ENCODE measurements around the gene SLC27A2.
"Not testable (repeated sequence)": the region's sequence is repeated elsewhere in the genome, so short reads cannot be mapped to it uniquely, and the experiment has no call there.

The SLC27A2 gene

DNA sequence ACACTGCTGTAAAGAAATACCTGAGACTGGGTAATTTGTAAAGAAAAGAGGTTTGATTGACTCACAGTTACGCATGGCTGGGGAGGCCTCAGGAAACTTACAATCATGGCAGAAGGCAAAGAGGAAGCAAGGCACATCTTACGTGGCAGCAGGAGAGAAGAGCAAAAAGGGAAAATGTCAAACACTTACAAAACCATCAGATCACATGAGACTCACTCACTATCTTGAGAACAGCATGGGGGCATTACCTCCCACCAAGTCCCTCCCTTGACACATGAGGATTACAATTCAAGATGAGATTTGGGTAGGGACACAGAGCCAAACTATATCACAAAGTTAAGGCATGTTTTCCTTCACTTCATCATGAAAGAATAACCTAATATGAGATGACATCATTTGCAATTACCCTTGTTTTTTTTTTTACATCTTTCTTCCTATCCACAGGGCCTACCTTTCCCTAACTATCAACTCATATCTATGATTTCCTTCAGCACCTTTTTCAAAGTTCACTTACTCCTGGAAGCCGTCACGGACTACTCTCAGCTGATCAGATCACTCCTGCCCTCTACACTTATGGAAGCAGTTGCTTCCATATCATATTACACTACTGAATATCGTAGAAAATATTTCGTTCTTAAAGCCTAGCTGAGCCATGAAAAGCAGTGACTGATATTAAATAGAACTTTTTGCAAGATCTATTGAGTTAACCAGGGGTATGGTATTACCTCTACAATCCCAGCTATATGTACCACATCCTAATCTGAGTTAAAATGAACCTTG, 37.5 kb upstream of the SLC27A2 start:
- FAIRE-seq (no peak), DNase-seq (ENCODE audit: insufficient read length) (no peak)
- TF ChIP-seq POLR2A (IDR thresholded peaks at IDR 0.05; ENCODE audit: low read depth, low read length) = no peak
- no peak for TF ChIP-seq TAF1 (IDR thresholded peaks at IDR 0.05; ENCODE audit: borderline replicate concordance, low read depth, low read length)
- TF ChIP-seq POLR2AphosphoS5 (IDR thresholded peaks at IDR 0.05; ENCODE audit: low read depth, low read length) = no peak

DNA sequence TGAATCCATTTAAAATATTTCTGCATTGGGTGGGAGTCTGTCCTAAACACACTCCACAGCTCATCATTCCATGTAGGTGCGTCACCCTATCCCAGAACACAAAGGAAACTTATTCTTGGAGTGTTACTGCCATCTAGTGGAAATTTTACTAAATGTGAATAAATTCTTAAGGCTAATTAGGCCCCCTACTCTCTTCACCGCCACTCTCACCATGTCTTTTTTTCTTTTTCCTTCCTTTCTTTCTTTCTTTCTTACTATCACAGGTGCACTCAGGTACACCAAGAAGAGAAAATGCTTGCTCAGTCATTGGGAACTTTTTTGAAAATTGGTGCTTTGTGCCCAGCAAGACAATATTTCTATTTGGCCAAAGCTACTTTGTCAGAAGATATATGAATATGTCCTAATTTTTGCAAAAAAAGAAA, 36.5 kb upstream of the SLC27A2 start:
- DNase-seq (ENCODE audit: insufficient read length) (no peak), FAIRE-seq (no peak)
- TF ChIP-seq POLR2A (IDR thresholded peaks at IDR 0.05; ENCODE audit: low read depth, low read length) = no peak
- TF ChIP-seq TAF1 (IDR thresholded peaks at IDR 0.05; ENCODE audit: borderline replicate concordance, low read depth, low read length) = no peak
- no peak for TF ChIP-seq POLR2AphosphoS5 (IDR thresholded peaks at IDR 0.05; ENCODE audit: low read depth, low read length)

DNA sequence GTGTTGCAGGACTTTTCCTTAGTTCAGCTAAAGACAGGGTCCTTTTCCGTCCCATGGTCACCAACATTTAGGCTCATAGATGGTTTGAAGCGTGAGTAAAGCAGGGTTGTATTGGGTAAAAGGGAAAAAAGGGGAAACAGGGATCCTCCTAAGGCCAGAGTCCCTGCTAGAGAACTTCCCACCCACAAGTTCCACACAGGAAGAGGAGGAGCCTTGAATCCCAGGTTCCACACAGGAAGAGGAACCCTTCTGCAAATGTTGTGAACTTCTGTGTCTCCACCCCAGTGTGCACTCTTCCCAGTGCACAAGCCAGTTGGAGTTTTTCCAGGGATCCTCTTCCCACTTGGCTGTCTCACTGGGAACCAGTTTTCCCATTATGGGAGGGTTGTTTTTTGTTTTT, 35.4 kb upstream of the SLC27A2 start:
- no peak for DNase-seq (ENCODE audit: insufficient read length)
- TF ChIP-seq POLR2AphosphoS5 (IDR thresholded peaks at IDR 0.05; ENCODE audit: low read depth, low read length) (no peak), POLR2A (IDR thresholded peaks at IDR 0.05; ENCODE audit: low read depth, low read length) (no peak), TAF1 (IDR thresholded peaks at IDR 0.05; ENCODE audit: borderline replicate concordance, low read depth, low read length) (no peak)
- FAIRE-seq = no peak

DNA sequence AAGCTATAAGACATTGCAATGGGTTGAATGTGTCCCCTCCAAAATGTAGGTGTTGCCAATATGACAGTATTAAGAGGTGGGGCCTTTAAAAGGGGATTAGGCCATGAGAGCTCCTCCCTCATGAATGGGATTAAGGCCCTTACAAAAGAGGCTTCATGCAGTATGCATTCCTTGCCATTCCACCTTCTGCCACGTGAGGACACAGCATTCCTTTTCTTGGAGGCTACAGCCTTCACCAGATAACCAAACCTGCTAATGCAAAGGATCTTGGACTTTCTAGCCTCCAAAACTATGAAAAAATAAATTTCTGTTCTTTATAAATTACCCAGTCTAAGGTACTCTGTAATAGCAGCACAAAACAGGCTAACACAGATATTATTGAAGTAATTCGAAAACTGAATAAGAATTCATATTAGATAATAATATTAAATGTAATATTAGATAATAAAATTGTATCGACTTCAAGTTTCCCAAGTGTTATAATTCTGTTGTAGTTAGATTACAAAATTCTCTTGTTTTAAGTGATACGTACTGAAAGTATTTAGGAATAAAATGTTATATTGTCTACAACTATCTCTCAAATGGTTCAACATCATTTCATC, 33.5 kb upstream of the SLC27A2 start:
- TF ChIP-seq POLR2A (IDR thresholded peaks at IDR 0.05; ENCODE audit: low read depth, low read length) (no peak), TAF1 (IDR thresholded peaks at IDR 0.05; ENCODE audit: borderline replicate concordance, low read depth, low read length) (no peak), POLR2AphosphoS5 (IDR thresholded peaks at IDR 0.05; ENCODE audit: low read depth, low read length) (no peak)
- FAIRE-seq (no peak), DNase-seq (ENCODE audit: insufficient read length) (no peak)

DNA sequence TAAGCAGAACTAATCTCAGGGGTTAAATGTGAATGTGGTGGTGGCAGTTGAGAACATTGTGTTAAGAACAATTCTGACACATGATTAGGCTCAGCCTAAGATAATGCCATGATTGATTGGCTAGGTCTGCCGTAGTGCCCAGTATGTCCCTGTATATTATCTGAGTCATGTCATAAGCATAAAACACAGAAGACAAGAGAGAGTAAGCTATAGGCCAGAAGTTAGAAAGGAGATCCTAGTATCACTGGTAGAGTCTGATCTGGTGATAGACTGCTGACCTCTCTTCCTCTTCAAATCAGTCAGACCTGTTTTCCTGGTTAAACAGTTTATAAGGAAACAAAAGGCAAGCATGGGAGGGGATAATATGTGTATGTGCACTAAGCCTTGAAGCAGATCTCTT, 32.9 kb upstream of the SLC27A2 start:
- no peak for FAIRE-seq
- no peak for DNase-seq (ENCODE audit: insufficient read length)
- no peak for TF ChIP-seq POLR2AphosphoS5 (IDR thresholded peaks at IDR 0.05; ENCODE audit: low read depth, low read length)
- TF ChIP-seq POLR2A (IDR thresholded peaks at IDR 0.05; ENCODE audit: low read depth, low read length) = no peak
- no peak for TF ChIP-seq TAF1 (IDR thresholded peaks at IDR 0.05; ENCODE audit: borderline replicate concordance, low read depth, low read length)

DNA sequence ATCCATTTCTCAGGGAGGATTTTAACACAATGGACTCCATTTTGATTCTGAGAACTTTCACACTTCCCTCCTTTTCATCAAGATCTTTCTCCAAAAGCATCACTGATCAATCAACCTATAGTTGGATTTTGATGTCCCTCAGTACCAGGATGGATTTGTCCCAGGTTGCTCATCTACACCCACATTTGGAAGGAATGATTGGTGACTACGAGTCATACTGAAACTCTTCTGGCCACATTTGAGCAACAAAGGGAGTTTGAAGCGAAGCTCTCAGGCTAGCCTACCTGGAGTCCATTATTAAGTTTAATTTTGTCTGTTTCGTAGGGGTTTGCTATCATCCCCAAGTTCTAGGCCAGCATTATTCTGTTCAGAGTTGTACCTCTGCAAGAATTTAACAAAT, 31.6 kb upstream of the SLC27A2 start:
- no peak for FAIRE-seq
- DNase-seq (ENCODE audit: insufficient read length) = no peak
- no peak for TF ChIP-seq POLR2AphosphoS5 (IDR thresholded peaks at IDR 0.05; ENCODE audit: low read depth, low read length)
- TF ChIP-seq POLR2A (IDR thresholded peaks at IDR 0.05; ENCODE audit: low read depth, low read length) = no peak
- no peak for TF ChIP-seq TAF1 (IDR thresholded peaks at IDR 0.05; ENCODE audit: borderline replicate concordance, low read depth, low read length)

DNA sequence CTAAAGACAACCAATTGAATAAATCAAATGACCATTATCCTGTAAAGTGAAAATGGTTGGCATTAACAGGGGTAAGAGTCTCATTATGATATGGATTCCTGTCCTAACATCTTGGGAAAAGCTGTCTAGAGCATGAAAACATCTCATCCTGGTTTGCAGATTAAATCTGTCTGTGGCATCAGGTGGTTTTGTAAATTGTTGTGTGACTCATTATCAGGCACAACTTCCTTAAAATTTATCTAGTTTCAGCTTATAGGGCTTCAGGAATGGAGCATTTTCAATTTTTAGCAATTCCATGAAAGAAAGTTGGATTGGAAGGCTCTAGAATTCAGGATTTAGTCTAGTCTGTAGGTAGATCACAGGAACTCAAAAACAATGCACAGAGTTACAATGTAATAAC, 31.1 kb upstream of the SLC27A2 start:
- no peak for DNase-seq (ENCODE audit: insufficient read length)
- TF ChIP-seq POLR2AphosphoS5 (IDR thresholded peaks at IDR 0.05; ENCODE audit: low read depth, low read length) (no peak), TAF1 (IDR thresholded peaks at IDR 0.05; ENCODE audit: borderline replicate concordance, low read depth, low read length) (no peak), POLR2A (IDR thresholded peaks at IDR 0.05; ENCODE audit: low read depth, low read length) (no peak)
- no peak for FAIRE-seq

DNA sequence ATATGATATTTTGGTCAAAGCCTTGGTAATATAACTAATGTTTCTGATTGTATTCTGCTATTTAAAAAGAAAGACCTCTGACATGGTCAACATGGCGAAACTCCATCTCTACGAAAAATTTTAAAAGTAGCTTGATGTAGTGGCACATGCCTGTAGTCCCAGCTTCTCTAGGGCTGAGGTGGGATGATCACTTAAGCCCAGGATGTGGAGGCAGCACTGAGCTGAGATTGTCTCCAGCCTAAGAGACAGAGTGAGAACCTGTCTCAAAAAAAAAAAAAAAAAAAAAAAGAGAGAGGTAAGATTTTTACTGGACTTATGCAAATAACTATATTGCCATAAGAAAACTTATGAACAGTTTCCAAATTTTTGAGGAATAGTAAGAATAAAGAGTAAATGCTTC, 30.5 kb upstream of the SLC27A2 start:
- no peak for DNase-seq (ENCODE audit: insufficient read length)
- FAIRE-seq = no peak
- TF ChIP-seq TAF1 (IDR thresholded peaks at IDR 0.05; ENCODE audit: borderline replicate concordance, low read depth, low read length) (no peak), POLR2AphosphoS5 (IDR thresholded peaks at IDR 0.05; ENCODE audit: low read depth, low read length) (no peak), POLR2A (IDR thresholded peaks at IDR 0.05; ENCODE audit: low read depth, low read length) (no peak)

DNA sequence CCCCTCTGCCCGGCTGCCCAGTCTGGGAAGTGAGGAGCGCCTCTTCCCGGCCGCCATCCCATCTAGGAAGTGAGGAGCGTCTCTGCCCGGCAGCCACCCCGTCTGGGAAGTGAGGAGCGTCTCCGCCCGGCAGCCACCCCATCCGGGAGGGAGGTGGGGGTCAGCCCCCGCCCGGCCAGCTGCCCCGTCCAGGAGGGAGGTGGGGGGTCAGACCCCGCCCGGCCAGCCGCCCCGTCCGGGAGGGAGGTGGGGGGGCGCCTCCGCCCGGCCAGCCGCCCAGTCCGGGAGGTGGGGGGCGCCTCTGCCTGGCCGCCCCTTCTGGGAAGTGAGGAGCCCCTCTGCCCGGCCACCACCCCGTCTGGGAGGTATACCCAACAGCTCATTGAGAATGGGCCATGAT, 23.8 kb upstream of the SLC27A2 start:
- FAIRE-seq; DNase-seq (ENCODE audit: insufficient read length): not testable (repeated sequence)

DNA sequence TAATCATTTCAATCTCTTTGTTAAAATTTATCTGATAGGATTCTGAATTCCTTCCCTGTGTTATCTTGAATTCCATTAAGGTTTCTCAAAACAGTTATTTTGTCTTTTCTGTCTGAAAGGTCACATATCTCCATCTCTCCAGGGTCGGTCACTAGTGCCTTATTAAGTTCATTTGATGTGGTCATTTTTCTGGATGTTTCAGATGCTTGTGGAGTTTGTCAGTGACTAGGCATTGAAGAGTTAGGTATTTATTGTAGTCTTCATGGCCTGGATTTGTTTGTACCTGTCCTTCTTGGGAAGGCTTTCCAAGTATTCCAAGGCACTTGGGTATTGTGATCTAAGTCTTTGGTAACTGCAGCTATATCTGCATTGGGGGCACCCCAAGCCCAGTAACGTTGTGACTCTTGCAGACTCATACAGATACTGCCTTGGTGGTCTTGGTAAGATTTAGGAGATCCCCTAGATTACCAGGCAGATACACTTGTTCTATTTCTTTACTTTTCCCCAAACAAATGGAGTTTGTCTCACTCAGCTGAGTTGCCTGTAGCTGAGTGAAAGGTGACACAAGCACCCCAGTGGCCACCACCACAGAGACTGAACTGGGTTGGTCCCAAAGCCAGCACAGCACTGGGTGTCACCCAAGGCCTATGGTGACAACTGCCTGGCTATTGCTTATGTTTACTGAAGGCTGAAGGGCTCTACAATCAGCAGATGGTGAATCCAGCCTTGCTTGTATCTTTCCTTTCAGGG, 18.9 kb upstream of the SLC27A2 start:
- TF ChIP-seq POLR2A (IDR thresholded peaks at IDR 0.05; ENCODE audit: low read depth, low read length) = no peak
- TF ChIP-seq TAF1 (IDR thresholded peaks at IDR 0.05; ENCODE audit: borderline replicate concordance, low read depth, low read length) = no peak
- TF ChIP-seq POLR2AphosphoS5 (IDR thresholded peaks at IDR 0.05; ENCODE audit: low read depth, low read length) = no peak
- DNase-seq (ENCODE audit: insufficient read length) (no peak), FAIRE-seq (no peak)

DNA sequence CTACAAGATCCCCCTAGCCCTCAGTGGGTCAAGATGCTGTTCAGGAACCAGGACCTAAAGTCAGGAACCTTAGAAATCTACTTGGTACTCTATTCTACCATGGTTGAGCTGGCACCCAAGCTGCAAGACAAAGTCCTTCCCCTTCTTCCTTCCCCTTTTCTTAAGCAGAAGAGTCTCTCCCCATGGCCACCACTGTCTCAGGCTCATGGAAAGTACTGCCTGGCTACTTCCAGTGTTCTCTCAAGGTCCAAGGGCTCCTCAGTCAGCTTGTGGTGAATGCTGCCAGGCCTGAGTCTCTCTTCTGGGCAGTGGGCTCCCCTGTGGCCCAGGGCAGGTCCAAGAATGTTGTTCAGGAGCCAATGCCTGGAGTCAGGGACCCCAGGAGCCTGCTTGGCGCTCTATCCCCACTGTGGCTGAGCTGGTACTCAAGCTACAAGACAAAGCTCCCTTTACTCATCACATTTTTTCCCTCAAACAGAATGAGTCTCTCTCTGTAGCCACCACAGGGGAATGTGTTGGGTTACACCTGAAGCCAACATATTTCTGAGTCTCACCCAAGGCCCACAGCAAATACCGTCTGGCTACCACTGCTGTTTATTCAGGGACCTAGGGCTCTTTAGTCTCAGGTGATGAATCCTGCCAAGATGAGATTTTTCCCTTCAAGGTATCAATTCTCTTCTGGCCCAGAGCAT, 18.1 kb upstream of the SLC27A2 start:
- DNase-seq (ENCODE audit: insufficient read length) = no peak
- no peak for TF ChIP-seq POLR2A (IDR thresholded peaks at IDR 0.05; ENCODE audit: low read depth, low read length)
- no peak for TF ChIP-seq POLR2AphosphoS5 (IDR thresholded peaks at IDR 0.05; ENCODE audit: low read depth, low read length)
- TF ChIP-seq TAF1 (IDR thresholded peaks at IDR 0.05; ENCODE audit: borderline replicate concordance, low read depth, low read length) = no peak
- no peak for FAIRE-seq

All from GM12892 (cell line).